Pericardium fibroblast (primary cell): ENCODE measurements around the gene ATG2A. TPM values are rescaled to one million over a fixed set of nuclear protein-coding genes. Genes with fewer than 3 reads are reported as not detected.

ENCODE experiments used
- total RNA-seq: library from RNA; depleted of rRNA; stranded (reverse); fragments of >200 nt; gene quantifications from 2 replicates; pipeline ENCODE4 v1.2.3, GENCODE V29; 2015

ATG2A gene
- total RNA-seq: 16.2 and 19.2 TPM in 2 replicates

GRCh38 chr11:64916775-64917662 is at the start of gene ATG2A:
Gene ATG2A, minus strand, starts transcription at chr11:64917209. Its CDS starts 74 bp downstream, at chr11:64917135.

GRCh38 chr11:64935359-64936081 is 18.5 kb upstream of the ATG2A start, which contains the start of gene GPHA2:
Gene GPHA2, minus strand, starts transcription at chr11:64935893. Its CDS starts 433 bp downstream, at chr11:64935460.

GRCh38 chr11:64923944-64924909 is 7.2 kb upstream of the ATG2A start, which contains the start of gene PPP2R5B:
Gene PPP2R5B, plus strand, starts transcription at chr11:64924689. Its CDS starts 1,046 bp downstream, at chr11:64925735.

GRCh38 chr11:64878494-64879243 is 38.3 kb downstream of the ATG2A start, which contains the start of gene EHD1:
Gene EHD1, minus strand, starts transcription at chr11:64878621. Its CDS starts 157 bp downstream, at chr11:64878464.

Other genes starting within 250 kb of the ATG2A start
- 0.51 and 3.2 TPM in 2 replicates for gene NRXN2, start 194.0 kb downstream of the ATG2A start, total RNA-seq
- gene RASGRP2, start 173.1 kb downstream of the ATG2A start, total RNA-seq: 0.68 and 1.3 TPM in 2 replicates
- 5.4 and 15.3 TPM in 2 replicates for gene PYGM, start 157.2 kb downstream of the ATG2A start, total RNA-seq
- gene SF1, start 138.7 kb downstream of the ATG2A start, total RNA-seq: 107 and 112 TPM in 2 replicates
- 17.6 and 23.2 TPM in 2 replicates for gene MAP4K2, start 114.0 kb downstream of the ATG2A start, total RNA-seq
- gene MEN1, start 106.7 kb downstream of the ATG2A start, total RNA-seq: 19.6 and 29.2 TPM in 2 replicates
- 0.26 TPM in 1 of 2 replicates, not detected in the other for gene CDC42BPG, start 72.6 kb downstream of the ATG2A start, total RNA-seq
- 52.1 and 66.7 TPM in 2 replicates for gene EHD1, start 38.6 kb downstream of the ATG2A start, total RNA-seq
- 11.1 and 21.6 TPM in 2 replicates for gene PPP2R5B, start 7.5 kb upstream of the ATG2A start, total RNA-seq
- gene GPHA2, start 18.7 kb upstream of the ATG2A start, total RNA-seq: 0.35 TPM in 1 of 2 replicates, not detected in the other
- gene MAJIN, start 54.9 kb upstream of the ATG2A start, total RNA-seq: not detected in 2 replicates
- gene BATF2, start 79.8 kb upstream of the ATG2A start, total RNA-seq: 0.12 and 0.51 TPM in 2 replicates
- gene ARL2, start 97.0 kb upstream of the ATG2A start, total RNA-seq: 116 and 119 TPM in 2 replicates
- gene SNX15, start 110.2 kb upstream of the ATG2A start, total RNA-seq: 7.8 and 9.4 TPM in 2 replicates
- gene SAC3D1, start 124.0 kb upstream of the ATG2A start, total RNA-seq: 19.7 and 23.5 TPM in 2 replicates
- gene NAALADL1, start 141.3 kb upstream of the ATG2A start, total RNA-seq: 17.2 and 38.7 TPM in 2 replicates
- 1.2 and 2.9 TPM in 2 replicates for gene CDCA5, start 166.8 kb upstream of the ATG2A start, total RNA-seq
- gene ZFPL1, start 167.0 kb upstream of the ATG2A start, total RNA-seq: 34.5 TPM in 2 replicates
- 197 and 427 TPM in 2 replicates for gene VPS51, start 179.0 kb upstream of the ATG2A start, total RNA-seq
- 10.4 and 13.4 TPM in 2 replicates for gene TM7SF2, start 194.7 kb upstream of the ATG2A start, total RNA-seq
- 18.3 and 19.1 TPM in 2 replicates for gene ZNHIT2, start 200.5 kb upstream of the ATG2A start, total RNA-seq
- 456 and 558 TPM in 2 replicates for gene FAU, start 204.9 kb upstream of the ATG2A start, total RNA-seq
- gene MRPL49, start 205.1 kb upstream of the ATG2A start, total RNA-seq: 40.8 and 56.9 TPM in 2 replicates
- 13.2 and 22.1 TPM in 2 replicates for gene SYVN1, start 217.3 kb upstream of the ATG2A start, total RNA-seq